GM12878 (cell line): ENCODE results near the gene NEU1. TPM values are rescaled to one million over a fixed set of nuclear protein-coding genes. Genes with fewer than 3 reads are reported as not detected.

Source experiments
- BACH1 ChIP-seq: fragments of 450-650 bp; IDR thresholded peaks from 2 replicates; pipeline ENCODE4 v1.6.1; 2017; ENCODE audit warnings: mild to moderate bottlenecking, borderline replicate concordance
- BCLAF1 ChIP-seq: fragments of 450-650 bp; IDR thresholded peaks from 2 replicates; pipeline ENCODE4 v1.6.1; 2017; ENCODE audit warnings: antibody characterized with exemption, mild to moderate bottlenecking, moderate library complexity
- CREB1 ChIP-seq: IDR thresholded peaks from 2 replicates; pipeline ENCODE4 v1.6.1; 2012; ENCODE audit warnings: low read depth, mild to moderate bottlenecking, inconsistent platforms
- DPF2 ChIP-seq: fragments of 450-650 bp; IDR thresholded peaks from 2 replicates; pipeline ENCODE4 v1.6.1; 2017; ENCODE audit warnings: mild to moderate bottlenecking
- EED ChIP-seq: sonication (generic); IDR thresholded peaks from 2 replicates; pipeline ENCODE4 v1.6.1; 2016; ENCODE audit warnings: antibody characterized with exemption, low read depth
- FOXK2 ChIP-seq: fragments of 450-650 bp; IDR thresholded peaks from 2 replicates; pipeline ENCODE4 v1.6.1; 2017; ENCODE audit warnings: mild to moderate bottlenecking, moderate library complexity
- MEF2A ChIP-seq: IDR thresholded peaks from 2 replicates; pipeline ENCODE4 v1.6.1; 2011; ENCODE audit warnings: low read depth, mild to moderate bottlenecking, low read length, moderate library complexity; ENCODE audit not compliant: insufficient read depth
- NBN ChIP-seq: fragments of 450-650 bp; IDR thresholded peaks from 2 replicates; pipeline ENCODE4 v1.6.1; 2016
- NR2F1 ChIP-seq: fragments of 450-650 bp; conservative IDR thresholded peaks from 2 replicates; pipeline ENCODE4 v1.6.1; 2017; ENCODE audit warnings: mild to moderate bottlenecking
- PKNOX1 ChIP-seq: fragments of 450-650 bp; IDR thresholded peaks from 2 replicates; pipeline ENCODE4 v1.6.1; 2016; ENCODE audit warnings: mild to moderate bottlenecking
- RAD21 ChIP-seq: IDR thresholded peaks from 2 replicates; pipeline ENCODE4 v1.6.1; 2011; ENCODE audit warnings: mild to moderate bottlenecking, low read depth, low read length, moderate library complexity; ENCODE audit not compliant: insufficient read depth
- RAD51 ChIP-seq: fragments of 450-650 bp; IDR thresholded peaks from 2 replicates; pipeline ENCODE4 v1.6.1; 2016; ENCODE audit warnings: moderate library complexity, mild to moderate bottlenecking, inconsistent platforms
- SIN3A ChIP-seq: IDR thresholded peaks from 2 replicates; pipeline ENCODE4 v1.6.1; 2012; ENCODE audit warnings: low read depth, low read length, improper control_type of control experiment
- SMARCA5 ChIP-seq: fragments of 450-650 bp; IDR thresholded peaks from 2 replicates; pipeline ENCODE4 v1.6.1; 2017; ENCODE audit warnings: mild to moderate bottlenecking
- YBX1 ChIP-seq: fragments of 450-650 bp; IDR thresholded peaks from 2 replicates; pipeline ENCODE4 v1.6.1; 2016; ENCODE audit warnings: antibody characterized with exemption
- ZBTB4 ChIP-seq: fragments of 450-650 bp; formaldehyde crosslinking; IDR thresholded peaks from 2 replicates; pipeline ENCODE4 v1.4.0; 2022; ENCODE audit warnings: mild to moderate bottlenecking, moderate library complexity
- ZNF24 ChIP-seq: fragments of 450-650 bp; IDR thresholded peaks from 2 replicates; pipeline ENCODE4 v1.6.1; 2017; ENCODE audit warnings: antibody characterized with exemption, mild to moderate bottlenecking
- polyA plus RNA-seq, 11 experiments: library from polyadenylated mRNA; depleted of rRNA in 4 of 11; unstranded in 6 of 11; stranded (reverse) in 5 of 11; fragments of >200 nt; fragmentation: Nextera tagmentation in 4 of 11; fragmentation: Illumina TruSeq in 1 of 11; extraction: Ambion mirVana in 4 of 11; extraction: Trizol in 1 of 11; gene quantifications; 1 replicate in 1 of 11; 2 replicates in 10 of 11; pipeline versions ENCODE4 v1.2.1 to v1.2.3, GENCODE V29; 2011 to 2016; ENCODE audit warnings: inconsistent platforms in 2 of 11, missing spikeins in 2 of 11, low read depth in 1 of 11
- total RNA-seq, 4 experiments: library from RNA; depleted of rRNA in 3 of 4; stranded (reverse); fragments of >200 nt in 3 of 4; fragmentation: Illumina TruSeq in 1 of 4; extraction: Trizol in 1 of 4; gene quantifications; 2 replicates each; pipeline versions ENCODE4 v1.2.1 to v1.2.3, GENCODE V29; 2013 to 2021
- TF ChIP-seq, protein P1 (sequence below): IDR thresholded peaks from 2 replicates; pipeline ENCODE4 v1.6.1; 2011; ENCODE audit warnings: low read depth, mild to moderate bottlenecking, low read length, moderate library complexity, borderline replicate concordance; ENCODE audit errors: extremely low read depth
- TF ChIP-seq, protein P2 (sequence below): IDR thresholded peaks from 2 replicates; pipeline ENCODE4 v1.6.1; 2012; ENCODE audit warnings: low read depth, low read length, improper control_type of control experiment

The NEU1 gene
- total and polyA plus RNA-seq, 10 of the 15 experiments (the other 5 are each of a cell fraction or from before 2014, with no cell fraction given): 7.2 to 26.9 (median 21.6) TPM

DNA sequence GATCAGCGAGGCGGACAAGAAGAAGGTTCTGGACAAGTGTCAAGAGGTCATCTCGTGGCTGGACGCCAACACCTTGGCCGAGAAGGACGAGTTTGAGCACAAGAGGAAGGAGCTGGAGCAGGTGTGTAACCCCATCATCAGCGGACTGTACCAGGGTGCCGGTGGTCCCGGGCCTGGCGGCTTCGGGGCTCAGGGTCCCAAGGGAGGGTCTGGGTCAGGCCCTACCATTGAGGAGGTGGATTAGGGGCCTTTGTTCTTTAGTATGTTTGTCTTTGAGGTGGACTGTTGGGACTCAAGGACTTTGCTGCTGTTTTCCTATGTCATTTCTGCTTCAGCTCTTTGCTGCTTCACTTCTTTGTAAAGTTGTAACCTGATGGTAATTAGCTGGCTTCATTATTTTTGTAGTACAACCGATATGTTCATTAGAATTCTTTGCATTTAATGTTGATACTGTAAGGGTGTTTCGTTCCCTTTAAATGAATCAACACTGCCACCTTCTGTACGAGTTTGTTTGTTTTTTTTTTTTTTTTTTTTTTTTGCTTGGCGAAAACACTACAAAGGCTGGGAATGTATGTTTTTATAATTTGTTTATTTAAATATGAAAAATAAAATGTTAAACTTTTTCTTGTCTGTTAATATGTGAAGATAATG lies 32.9 kb downstream of the NEU1 start (continued):
- TF ChIP-seq NR2F1 (peak; percentile 61; the same call in 1 of the 2 replicates), YBX1 (no peak), PKNOX1 (no peak), SIN3A (peak; percentile 53; the same call in 1 of the 2 replicates), RAD51 (0 out of 2 replicates have a peak, but pooled peaks have one; percentile 14), EED (no peak), BACH1 (peak; percentile 66; the same call in 1 of the 2 replicates), DPF2 (no peak), NBN (peak; percentile 60; the same call in 1 of the 2 replicates), FOXK2 (peak; percentile 53; the same call in 1 of the 2 replicates), CREB1 (no peak), SMARCA5 (no peak; the same call in 1 of the 2 replicates), MEF2A (no peak), RAD21 (peak; percentile 84), ZBTB4 (CRISPR knock-in tag) (no peak), ZNF24 (no peak), BCLAF1 (no peak)
- TF ChIP-seq, protein P1, sequence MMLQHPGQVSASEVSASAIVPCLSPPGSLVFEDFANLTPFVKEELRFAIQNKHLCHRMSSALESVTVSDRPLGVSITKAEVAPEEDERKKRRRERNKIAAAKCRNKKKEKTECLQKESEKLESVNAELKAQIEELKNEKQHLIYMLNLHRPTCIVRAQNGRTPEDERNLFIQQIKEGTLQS: no peak
- TF ChIP-seq, protein P2, sequence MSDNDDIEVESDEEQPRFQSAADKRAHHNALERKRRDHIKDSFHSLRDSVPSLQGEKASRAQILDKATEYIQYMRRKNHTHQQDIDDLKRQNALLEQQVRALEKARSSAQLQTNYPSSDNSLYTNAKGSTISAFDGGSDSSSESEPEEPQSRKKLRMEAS: no peak
